GM18873 (cell line): ENCODE data around the gene ADAM11.
"Not testable (repeated sequence)": the region's sequence is repeated elsewhere in the genome, so short reads cannot be mapped to it uniquely, and the experiment has no call there.

Source experiments
- ATAC-seq: cut with Tn5 transposase; IDR thresholded peaks from one replicate; pipeline ENCODE4 v1.9.1; 2021; ENCODE audit warnings: mild to moderate bottlenecking, moderate library complexity, moderate number of reproducible peaks; ENCODE audit not compliant: unreplicated experiment, low FRiP score

The ADAM11 gene

DNA sequence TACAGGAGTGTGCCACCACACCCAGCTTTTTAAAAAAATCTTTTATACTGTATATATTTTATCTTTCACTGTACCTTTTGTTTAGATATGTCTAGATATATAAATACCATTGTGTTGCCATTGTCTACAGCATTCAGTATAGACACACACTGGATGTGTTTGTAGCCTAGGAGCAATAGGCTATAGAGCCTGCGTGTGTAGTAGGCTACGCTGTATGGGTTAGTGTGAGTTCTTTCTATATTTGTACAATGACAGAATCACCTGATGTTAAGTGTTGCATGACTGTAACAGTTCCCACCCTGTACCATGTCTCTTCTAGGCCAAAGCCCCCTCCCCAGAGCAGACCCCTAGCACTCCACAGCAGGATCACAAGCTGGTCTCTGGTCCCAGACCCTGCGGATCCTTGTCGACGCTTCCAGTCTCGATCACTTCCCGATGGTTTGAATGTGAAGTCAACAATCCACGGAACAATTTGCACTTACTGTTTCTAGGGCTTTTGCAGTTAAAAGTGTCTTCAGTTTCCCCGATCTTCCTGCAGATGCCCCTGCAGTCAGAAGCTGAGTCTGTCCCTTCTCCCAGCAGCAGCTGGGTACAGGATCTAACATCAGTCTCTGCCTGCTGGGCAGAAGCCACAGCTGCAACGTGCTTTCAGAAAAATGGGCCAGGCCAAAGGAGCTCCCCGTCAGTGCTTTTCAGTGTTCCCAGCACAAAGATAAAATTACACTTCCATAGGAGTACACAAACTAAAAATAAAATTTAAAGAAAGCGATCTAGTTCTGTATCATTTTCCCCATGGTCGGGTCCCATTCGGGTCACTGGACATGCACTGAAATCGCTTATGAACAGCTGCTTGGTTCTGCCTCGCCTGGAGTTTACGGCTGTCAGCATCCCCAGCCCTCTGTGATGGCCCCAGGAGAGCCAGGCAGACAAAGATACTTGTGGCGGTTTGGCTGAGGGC is 35.4 kb downstream of the ADAM11 start:
- no peak for ATAC-seq

- no peak for ATAC-seq
Observed at GRCh38 chr17:44794851-44795413, 36.1 kb downstream of the ADAM11 start.

DNA sequence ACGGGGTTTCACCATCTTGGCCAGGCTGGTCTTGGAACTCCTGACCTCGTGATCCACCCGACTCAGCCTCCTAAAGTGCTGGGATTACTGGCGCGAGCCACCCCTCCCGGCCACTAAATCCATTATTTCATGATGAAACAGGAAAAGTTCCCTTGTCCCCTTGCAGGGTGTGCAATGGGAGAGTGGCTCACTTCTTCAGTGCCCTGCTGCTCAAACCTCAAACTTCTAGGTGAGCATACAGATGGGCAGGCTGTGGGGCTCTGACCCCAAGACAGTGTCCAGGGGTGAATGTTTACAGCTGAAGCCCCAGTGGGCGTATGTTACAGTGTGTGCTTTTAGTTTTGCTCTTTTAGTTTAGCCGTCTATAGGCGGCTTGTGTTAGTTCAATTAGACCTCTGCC is 36.6 kb downstream of the ADAM11 start:
- no peak for ATAC-seq

DNA sequence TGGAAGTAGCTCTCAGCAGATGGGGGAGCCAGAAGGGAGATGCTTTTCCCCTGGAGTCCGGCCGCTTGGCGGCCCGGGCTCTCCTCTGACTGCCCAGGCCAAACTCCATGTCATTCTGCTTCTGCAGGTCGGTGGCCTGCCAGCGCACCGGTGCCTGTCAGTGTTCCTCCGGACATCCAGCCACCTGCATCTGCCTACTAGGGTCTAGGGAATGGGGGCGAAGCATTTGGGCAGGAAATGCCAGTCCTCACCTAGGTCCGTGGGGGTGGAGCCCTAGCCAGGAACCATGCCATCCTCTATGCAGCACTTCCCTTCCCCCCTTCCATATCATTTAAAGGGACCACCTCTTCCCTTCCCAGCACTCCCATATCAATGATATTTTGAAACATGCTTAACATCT is 37.1 kb downstream of the ADAM11 start:
- ATAC-seq, result no peak

- ATAC-seq, result no peak
Observed at GRCh38 chr17:44796731-44797130, 37.9 kb downstream of the ADAM11 start.

GRCh38 chr17:44797802-44798201 is 39.0 kb downstream of the ADAM11 start:
- ATAC-seq, result no peak

DNA sequence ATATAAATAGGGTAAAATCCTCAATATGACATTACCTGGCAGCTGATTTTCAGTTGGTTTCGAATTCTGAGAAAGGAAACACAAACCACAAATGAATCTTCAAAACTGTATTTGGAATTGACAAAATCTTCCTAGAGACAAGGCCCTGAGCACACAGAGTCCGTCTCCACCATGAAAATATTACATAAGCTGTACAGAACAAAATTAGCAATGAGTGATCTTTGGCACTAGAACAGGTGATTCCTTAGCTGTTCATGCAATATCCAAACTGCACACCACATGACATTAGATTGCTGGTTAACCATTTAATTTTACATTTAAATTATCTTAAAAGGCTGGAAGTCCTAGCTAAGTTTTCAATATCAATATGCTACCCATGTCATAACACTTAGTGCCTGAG is 39.6 kb downstream of the ADAM11 start:
- ATAC-seq, result no peak

DNA sequence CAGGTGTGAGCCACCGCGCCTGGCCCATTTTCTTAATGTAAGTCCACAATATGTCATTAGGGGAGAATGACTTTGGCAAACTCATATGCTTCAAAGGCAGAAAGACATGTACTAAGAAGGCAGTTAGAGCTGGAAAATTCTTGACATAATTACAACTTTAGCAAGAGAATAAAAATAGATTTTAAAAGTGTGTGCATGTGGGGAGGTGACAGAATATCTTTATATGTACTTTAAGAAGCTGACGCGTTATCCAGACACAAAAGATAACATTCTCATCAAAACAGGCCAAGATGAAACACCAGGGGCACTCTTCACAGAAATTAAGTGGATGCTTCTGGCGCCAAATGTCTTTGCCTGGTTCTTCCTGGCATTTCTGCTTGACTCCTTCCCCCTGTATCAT is 43.1 kb downstream of the ADAM11 start:
- no peak for ATAC-seq

DNA sequence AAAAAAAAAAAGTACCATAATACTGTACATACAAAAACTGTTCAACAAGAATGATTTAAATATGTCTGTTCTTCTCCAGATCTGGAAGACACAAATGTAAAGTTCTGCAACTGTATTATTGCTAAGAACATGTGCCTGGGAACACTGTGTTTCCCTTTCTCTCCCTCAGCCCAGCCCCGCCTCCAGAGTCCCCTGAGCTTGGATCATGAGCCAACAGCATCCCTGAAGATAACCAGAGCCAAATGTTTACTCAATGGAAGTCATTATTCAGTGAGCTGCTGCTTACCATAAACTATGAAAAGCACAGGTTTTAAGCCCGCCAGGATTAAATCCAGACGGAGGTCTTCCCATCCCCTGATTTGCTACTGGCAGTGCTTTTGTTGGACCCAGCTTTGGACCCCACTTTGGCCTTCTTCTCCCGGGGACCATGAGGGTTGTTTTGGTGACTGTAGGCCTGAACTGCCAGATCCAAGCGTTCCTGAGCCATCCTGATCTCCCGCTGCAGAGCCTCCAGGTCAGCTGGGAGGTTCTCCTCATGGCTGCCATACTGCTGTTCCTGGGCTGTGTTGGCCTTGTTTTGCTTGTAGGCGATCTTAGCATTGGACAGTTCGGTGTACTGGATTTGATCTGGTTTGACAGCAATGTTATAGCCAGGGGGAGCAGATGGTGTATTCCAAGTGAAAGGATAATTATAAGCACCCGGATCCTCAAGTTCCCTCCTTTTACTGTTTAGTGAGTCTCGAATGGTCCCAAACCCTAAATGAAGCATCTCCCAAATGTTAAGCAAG is 45.7 kb downstream of the ADAM11 start:
- no peak for ATAC-seq

DNA sequence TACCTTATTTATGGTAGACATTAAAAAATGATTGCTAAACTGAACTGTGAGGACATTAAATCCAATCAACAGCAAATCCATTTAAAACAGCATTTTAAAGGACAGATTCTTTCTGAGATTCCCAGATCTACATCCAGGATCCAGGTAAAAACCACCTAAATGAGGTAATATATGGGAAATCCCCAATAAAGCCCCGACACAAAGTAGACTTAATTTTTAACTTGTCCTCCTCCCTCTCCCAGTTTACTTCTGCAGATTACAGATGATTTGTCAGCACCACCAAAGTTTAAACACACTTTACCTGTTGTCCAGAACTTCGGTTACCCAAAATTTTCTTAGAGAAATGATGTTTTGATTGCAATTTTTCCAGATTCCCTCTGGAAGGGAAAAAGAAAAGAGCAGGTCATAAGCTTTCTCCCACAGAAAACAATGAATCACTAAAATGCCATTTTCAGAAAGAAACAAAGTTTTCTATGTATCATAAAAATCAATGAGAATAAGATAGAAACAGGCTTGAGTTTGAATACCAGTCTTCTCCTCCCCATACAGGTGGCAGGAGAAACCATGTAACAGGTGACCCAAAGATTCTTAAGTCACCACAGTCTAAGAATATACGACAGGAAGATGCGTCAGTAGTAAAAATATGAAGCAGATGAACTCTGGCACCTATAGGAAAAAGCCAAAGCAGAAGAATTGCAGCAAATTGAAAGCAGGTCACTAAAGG is 48.5 kb downstream of the ADAM11 start:
- no peak for ATAC-seq

DNA sequence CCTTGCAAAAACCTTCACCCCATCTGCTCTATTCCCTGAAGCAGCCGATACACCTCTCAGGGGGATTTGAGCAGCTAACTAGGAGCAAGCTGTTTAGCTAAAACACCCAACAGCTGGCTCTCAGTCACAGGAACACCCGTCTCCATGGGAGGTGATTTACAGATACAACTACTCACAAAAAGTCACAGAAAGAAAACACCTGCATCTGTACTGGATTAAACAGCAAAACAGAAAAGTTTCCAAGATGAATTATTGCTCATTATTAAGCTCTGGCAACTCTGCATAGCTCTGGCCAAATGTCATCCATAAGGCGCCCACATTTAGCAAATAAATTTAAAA is 49.0 kb downstream of the ADAM11 start:
- no peak for ATAC-seq

GRCh38 chr17:44808156-44808555 is 49.4 kb downstream of the ADAM11 start:
- no peak for ATAC-seq

GRCh38 chr17:44808656-44809388 is 50.0 kb downstream of the ADAM11 start:
- not testable (repeated sequence) for ATAC-seq

GRCh38 chr17:44812263-44812662 is 53.5 kb downstream of the ADAM11 start:
- ATAC-seq, result no peak

DNA sequence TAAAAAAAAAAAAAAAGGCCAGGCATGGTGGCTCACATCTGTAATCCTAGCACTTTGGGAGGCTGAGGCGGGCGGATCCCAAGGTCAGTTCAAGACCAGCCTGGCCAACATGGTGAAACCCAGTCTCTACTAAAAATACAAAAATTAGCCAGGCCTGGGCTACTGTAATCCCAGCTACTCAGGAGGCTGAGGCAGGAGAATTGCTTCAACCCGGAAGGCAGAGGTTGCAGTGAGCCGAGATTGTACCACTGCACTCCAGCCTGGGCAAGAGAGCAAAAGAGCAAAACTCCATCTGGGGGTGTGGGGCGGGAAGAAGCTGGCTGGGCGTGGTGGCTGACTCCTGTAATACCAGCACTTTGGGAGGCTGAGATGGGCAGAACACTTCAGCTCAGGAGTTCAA is 59.7 kb downstream of the ADAM11 start:
- not testable (repeated sequence) for ATAC-seq

GRCh38 chr17:44820631-44821212 is 61.9 kb downstream of the ADAM11 start:
- ATAC-seq, result no peak

- ATAC-seq, result not testable (repeated sequence)
Observed at GRCh38 chr17:44825236-44825635, 66.4 kb downstream of the ADAM11 start.

DNA sequence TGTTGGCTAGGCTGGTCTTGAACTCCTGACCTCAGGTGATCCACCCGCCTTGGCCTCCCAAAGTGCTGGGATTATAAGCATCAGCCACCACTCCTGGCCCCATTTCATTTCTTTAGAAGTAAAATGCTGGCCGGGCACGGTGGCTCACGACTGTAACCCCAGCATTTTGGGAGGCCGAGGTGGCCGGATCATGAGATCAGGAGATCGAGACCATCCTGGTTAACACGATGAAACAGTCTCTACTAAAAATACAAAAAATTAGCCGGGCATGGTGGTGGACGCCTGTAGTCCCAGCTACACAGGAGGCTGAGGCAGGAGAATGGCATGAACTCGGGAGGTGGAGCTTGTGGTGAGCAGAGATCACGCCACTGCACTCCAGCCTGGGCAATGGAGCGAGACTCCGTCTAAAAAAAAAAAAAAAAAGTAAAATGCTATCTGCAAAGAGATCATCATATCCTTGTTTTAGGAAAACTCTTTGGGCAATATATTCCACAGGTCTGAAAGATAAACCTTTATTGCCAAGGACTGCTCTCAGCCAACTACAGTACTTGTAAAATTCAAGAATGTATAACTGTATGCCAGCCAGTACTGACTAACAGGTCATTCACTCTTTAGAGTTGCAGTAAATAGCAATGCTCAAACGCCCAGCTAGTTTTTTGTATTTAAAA is 67.5 kb downstream of the ADAM11 start:
- no peak for ATAC-seq

DNA sequence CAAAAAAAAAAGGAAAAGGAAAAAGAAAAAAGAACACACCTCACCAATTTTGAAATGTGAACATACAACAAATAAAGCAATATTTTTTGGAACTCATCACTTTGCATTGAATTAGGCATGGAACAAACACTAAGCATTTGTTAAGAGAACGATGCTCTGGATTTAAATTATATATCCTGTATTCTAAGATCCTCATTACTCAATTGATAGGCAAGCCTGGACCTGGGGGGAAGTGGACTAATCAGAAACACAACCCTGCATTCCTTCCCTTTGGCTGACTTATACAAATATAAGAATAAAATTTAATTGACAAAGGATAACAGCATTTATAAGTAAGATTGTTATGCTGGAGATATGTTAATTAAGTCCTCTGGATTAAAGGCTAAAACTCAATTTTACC is 69.1 kb downstream of the ADAM11 start:
- no peak for ATAC-seq
